H7 (cell line): Measurements from ENCODE around the gene CLIC6. TPM values are rescaled to one million over a fixed set of nuclear protein-coding genes. Genes with fewer than 3 reads are reported as not detected.

ENCODE experiments used
- DNase-seq: peaks from one replicate; pipeline ENCODE4 v3.0.0; 2012
- H3K27me3 ChIP-seq: 2 replicates; pipeline ENCODE4 v1.6.0; 2011; ENCODE audit warnings: mild to moderate bottlenecking, low read length; ENCODE audit not compliant: control insufficient read depth, insufficient read depth
- H3K36me3 ChIP-seq: replicated peaks from 2 replicates; pipeline ENCODE4 v1.5.1; 2011; ENCODE audit warnings: low read length; ENCODE audit not compliant: control insufficient read depth, insufficient read depth
- H3K4me3 ChIP-seq: 2 replicates; pipeline ENCODE4 v1.5.1; 2011; ENCODE audit warnings: low read depth, mild to moderate bottlenecking, control low read depth, low read length, moderate library complexity; ENCODE audit not compliant: insufficient read depth
- total RNA-seq: library from RNA; depleted of rRNA; stranded (reverse); fragments of >200 nt; shearing (Covaris generic); gene quantifications from 2 replicates; pipeline ENCODE4 v1.2.3, GENCODE V29; 2014

Gene CLIC6
- total RNA-seq, 1 experiment from 2014 or later: 0.59 TPM

DNA sequence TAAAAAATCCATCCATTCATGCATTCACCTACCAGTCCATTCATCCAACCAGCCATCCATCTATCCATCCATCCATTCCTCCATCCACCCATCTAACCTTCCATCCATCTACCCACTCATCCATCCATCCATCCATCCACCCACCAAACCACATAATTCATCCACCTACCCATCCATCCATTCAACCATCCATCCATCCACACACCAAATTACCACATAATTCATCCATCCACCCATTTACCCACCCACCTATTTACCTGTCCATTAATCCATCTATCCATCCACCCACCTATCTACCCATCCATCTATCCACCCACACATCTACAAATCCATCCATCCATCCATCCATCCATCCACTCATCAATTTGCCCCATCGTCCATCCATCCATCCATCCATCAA lies 71.4 kb downstream of the CLIC6 start:
- DNase-seq: no peak
- Histone ChIP-seq H3K27me3 (no peaks in the 10 kb centered on the region; the same call in 1 of the 2 replicates), H3K36me3 (no peaks in the 10 kb centered on the region), H3K4me3 (no peak overlapping the region)

DNA sequence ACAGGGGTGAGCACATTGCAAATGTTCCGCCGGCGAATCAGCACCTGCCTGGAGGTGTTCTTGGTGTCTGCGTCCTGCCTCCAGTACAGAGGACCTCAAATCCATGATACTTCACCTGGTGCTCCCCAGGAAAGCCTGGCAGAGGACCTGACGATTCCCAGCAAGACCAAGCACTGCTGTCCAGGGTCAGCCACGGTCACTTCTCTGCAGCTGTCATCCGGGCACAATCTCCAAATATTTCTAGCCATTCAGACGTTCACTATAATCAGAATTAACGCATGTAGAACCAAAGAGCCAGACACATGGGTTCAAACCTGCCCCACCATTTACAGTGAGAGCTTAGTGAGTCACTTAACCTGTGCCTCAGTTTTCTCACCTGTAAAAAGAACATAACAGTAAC lies 74.5 kb downstream of the CLIC6 start:
- Histone ChIP-seq H3K27me3 (no peaks in the 10 kb centered on the region; the same call in 1 of the 2 replicates), H3K4me3 (no peak overlapping the region), H3K36me3 (no peaks in the 10 kb centered on the region)
- DNase-seq: no peak

DNA sequence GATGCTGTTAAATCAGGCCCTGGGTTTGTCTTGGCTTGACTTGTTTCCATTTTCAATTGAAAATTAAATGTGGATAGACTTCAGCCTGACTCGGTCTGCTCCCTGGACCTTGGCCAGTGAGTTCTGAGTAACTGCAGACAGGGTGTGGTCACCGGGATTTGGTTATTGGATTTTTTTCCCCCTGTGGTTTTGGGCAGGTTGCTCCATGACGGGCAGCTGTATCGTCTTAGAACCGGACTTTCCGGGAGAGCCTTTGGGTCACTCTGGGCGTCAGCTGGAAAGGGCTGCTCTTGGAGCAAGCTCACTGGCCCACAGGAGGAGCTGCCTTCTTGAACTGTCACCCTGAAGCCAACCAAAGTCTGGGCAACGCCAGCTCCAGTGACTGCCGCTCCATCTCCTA lies 75.0 kb downstream of the CLIC6 start:
- no peak overlapping the region for H3K4me3 ChIP-seq
- DNase-seq: no peak
- H3K36me3 ChIP-seq: no peaks in the 10 kb centered on the region
- H3K27me3 ChIP-seq: no peaks in the 10 kb centered on the region; the same call in 1 of the 2 replicates

DNA sequence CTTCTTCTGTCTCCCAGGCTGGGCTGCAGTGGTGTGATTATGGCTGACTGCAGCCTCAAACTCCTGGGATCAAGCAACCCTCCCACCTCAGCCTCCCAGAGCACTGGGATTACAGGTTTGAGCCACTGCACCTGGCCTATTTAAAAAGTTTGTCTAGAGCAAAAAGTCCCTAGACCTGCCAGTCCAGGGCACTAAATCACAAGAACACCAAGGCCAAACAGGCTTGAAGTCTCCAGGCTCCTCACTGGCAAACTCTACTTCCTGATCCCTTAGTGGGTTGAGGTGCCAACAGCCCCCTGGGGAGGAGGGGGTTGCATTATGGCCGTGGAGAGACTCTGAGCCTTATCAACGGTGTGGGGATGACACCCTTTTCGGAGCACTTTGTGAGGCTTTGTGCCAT lies 76.0 kb downstream of the CLIC6 start:
- no peaks in the 10 kb centered on the region; the same call in 1 of the 2 replicates for H3K27me3 ChIP-seq
- DNase-seq: no peak

DNA sequence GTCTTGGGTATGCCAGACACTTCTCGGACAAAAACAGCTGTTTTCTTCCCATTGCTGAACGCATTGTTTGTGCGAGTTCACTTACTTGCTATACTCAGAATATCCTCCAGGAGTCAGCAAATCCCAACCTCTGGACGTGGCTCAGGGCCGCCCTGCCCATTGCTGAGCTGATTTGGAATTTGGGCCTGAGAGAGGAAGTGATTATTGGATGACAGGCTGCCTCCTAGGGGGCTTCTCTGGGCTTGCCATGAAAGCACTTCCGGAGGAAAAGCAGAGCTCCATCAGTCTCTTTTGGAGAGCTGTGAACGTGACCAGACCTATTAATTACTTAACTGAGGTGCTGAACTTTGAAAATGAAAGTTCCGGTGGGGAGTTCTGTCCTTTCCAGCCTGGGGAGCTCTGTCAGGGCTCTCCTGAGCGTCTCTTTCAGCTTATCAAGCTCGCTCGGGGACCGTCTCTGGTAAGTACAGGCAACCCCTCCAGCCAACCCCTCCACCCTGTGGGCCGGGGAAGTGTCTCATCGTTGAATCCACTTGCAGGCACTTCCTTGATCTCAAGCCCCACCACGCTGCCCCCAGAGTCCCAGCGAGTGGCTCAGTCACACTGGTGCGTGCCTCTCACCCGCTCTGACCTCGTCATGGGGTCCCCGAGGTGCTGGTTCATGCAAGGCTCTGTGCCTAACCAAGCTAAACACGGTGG lies 76.9 kb downstream of the CLIC6 start:
- H3K27me3 ChIP-seq: no peaks in the 10 kb centered on the region; the same call in 1 of the 2 replicates
- peak; percentile 85 for DNase-seq
- H3K4me3 ChIP-seq: no peak overlapping the region
- H3K36me3 ChIP-seq: no peaks in the 10 kb centered on the region

More for the DNA sequence above, 76.0 kb downstream of the CLIC6 start:
- Histone ChIP-seq H3K4me3 (no peak overlapping the region), H3K36me3 (no peaks in the 10 kb centered on the region)

DNA sequence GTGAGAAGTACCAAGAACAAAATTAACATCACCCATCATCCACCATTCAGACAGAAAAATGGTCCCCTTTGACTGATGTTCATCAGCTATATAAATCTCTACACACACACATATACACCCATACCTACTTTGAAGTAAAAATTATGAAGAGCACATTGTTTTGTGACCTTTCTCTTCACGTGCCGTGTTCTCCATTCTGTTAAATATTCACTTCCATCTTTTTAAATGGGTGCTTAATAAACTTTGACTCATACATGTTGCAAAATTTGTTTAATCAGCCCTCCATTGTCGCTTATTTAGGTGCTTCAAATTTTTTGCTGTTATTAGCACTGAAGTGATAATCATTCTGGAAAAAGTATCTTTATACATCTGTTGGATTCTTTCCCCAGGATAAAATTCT lies 80.1 kb downstream of the CLIC6 start:
- Histone ChIP-seq H3K27me3 (no peaks in the 10 kb centered on the region), H3K4me3 (no peak overlapping the region), H3K36me3 (no peaks in the 10 kb centered on the region)
- DNase-seq: no peak

DNA sequence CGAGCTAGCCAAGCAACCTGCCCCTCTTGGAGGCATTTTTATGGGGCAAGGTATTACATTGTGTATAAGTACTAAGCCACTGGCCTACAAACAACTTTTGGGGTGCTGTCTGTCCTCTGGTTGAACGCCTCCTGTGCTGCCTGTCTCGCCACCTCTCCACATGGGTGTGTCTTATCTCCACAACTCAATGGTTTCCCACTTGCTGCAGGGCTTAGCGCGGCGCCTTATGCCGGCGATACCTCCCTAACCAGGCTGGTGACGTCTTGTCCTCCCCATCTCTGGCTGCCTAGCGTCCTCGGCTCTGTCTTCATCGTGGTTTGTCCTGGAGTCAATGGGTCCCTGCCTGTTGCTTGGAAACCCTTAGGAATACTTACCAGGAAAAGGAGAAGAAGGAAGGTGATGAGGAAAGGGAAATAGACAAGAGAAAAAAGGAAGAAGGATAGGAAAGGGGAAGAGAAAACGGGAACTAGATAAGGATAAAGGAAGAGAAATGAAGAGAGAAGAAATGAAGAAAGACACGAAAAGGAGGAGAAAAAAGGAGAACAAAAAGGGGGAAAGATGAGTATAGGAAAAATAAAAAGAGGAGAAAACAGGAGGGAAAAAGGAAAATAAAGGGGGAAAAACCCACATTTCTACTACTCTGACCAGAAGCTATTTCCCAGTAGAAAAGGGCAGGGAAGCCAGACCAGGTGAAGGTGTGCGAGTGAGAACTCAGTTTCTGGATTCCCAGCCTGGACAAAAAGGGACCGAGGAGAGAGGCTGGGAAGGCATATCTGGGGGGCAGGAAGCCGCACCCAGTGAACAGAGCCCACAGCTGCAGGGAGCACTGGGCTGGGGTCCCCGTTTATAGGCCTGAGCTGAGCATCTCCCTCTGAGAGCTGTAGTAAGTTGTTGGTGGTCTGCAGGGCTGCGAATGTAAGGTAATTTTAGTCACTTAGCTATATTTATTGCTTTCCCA lies 86.2 kb downstream of the CLIC6 start:
- DNase-seq: no peak
- no peak overlapping the region for H3K4me3 ChIP-seq
- H3K36me3 ChIP-seq: no peaks in the 10 kb centered on the region
- no peaks in the 10 kb centered on the region for H3K27me3 ChIP-seq

DNA sequence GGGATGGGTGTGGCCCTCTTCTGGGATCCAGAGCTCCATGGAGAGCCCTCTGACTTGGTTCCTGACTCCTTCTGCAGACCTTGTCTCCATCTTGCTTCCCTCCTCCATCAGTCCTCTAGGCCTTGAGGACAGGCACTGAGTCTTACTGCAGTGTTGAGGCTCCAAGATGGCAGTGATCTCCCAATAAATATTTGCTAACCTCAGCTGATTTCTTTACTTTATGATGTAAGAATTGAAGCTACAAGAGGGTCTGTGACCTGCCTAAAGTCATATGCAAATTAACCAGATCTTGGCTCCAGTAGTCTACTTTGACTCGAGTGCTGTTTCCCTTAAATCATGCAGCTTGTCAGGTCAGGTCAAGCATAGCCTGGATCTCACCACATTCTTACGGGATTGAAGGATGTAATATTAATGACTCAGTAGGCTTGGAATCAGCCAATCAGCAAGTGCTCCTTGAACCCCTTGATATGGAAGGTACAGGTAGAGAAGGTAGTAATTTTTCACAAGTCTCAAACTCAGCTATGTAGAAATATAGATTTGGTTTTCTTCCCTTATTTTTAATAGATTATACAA lies 93.0 kb downstream of the CLIC6 start:
- no peaks in the 10 kb centered on the region for H3K36me3 ChIP-seq
- DNase-seq: no peak
- no peaks in the 10 kb centered on the region for H3K27me3 ChIP-seq
- no peak overlapping the region for H3K4me3 ChIP-seq

DNA sequence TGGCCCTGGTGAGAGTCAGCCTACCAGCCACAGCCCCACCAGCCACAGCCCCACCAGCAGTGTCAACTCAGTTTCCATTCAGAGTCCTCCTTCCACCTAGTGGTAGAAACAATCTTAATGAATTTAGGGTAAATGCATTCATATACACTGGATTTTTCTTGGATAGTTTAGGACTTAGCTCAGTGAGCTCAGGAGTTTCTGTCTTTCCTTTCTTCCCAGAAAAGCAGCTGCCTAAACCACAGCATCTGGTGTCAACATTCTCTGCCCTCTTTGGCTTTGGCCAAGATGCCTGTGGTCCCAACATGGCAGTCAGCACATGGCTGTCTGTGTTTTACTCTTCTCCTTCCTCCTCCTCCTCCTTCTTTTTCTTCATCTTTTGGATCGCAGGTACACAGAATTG lies 94.0 kb downstream of the CLIC6 start:
- H3K36me3 ChIP-seq: no peaks in the 10 kb centered on the region
- H3K4me3 ChIP-seq: no peak overlapping the region
- DNase-seq: no peak
- no peaks in the 10 kb centered on the region for H3K27me3 ChIP-seq

DNA sequence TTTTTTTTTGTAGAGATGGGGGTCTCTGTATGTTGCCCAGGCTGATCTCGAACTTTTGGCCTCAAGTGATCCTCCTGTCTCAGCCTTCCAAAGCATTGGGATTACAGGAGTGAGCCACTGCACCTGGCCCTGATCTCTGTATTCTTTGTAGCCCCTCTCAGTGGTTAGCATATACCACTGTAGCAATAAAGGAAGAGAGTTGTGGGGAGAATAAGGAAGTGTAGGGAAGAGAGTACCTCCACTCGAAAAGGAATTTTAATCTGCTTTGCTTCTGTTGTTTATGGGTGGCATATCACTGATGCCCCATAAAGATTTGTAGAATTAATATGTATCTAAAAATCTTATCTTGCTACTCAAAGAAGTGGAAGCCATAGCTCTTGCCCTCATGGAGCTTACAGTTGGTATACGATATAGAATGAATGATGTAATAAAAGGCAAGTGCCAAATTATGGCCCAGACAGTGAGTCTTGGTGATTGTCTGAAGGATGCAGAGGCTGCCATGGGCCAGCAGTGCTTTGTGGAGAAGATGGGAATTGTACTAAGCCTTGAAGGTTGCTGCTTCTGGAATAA lies 96.0 kb downstream of the CLIC6 start:
- H3K4me3 ChIP-seq: no peak overlapping the region
- no peaks in the 10 kb centered on the region for H3K36me3 ChIP-seq
- H3K27me3 ChIP-seq: no peaks in the 10 kb centered on the region
- no peak for DNase-seq

DNA sequence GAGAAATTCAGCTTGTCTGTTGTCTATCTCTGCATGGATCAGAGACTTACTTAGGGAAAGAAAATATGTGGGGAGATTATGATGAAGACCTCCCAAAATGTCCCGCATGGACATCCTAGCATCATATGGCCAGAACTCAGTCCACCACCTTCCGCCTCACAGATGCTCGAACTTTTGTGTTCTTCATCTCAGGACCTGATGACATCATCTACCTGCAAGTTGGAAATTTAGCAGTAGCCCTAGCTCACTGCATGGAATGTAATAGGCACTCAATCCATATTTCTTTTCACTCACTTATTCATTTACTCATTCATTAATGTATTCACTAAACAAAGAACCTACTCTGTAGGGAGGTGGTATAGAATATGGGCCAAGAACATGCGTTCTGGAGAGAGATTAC lies 96.8 kb downstream of the CLIC6 start:
- H3K4me3 ChIP-seq: no peak overlapping the region
- H3K36me3 ChIP-seq: no peaks in the 10 kb centered on the region
- no peak for DNase-seq
- no peaks in the 10 kb centered on the region for H3K27me3 ChIP-seq

DNA sequence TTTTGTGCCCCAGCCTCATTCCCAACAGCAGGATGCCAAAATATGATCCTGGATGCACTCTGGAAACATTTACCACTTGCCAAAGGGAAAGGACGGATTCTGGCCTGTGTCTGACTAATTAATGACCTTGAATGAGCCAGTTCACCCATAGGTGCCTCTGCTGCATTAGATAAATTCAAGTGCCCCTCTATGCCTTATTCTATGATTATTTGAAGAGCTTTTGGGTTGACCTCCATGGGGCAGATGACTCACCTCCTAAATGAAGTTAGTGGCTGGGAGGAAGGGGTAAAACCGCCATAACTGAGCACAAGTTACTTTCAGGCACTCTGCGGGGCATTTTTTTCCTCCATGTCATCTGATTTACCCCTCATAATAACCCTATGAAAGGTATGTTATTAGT lies 98.1 kb downstream of the CLIC6 start:
- no peaks in the 10 kb centered on the region for H3K27me3 ChIP-seq
- H3K4me3 ChIP-seq: no peak overlapping the region
- H3K36me3 ChIP-seq: no peaks in the 10 kb centered on the region
- no peak for DNase-seq
